Cortex of kidney (tissue), 1 donor: ENCODE results near the gene MAN1A2.
"Not testable (repeated sequence)": the region's sequence is repeated elsewhere in the genome, so short reads cannot be mapped to it uniquely, and the experiment has no call there.

ENCODE experiments used
- DNase-seq: peaks from one replicate; lab custom pipeline; 2025; lab: John Stamatoyannopoulos, UW

MAN1A2 gene

GRCh38 chr1:117367046-117368025, at the start of gene MAN1A2:
Gene MAN1A2 (plus strand): TSS chr1:117367449. CDS start chr1:117368184, 735 bp downstream.
- DNase-seq, result peak; percentile 58

- no peak for DNase-seq
These were observed 49.2 kb upstream of the MAN1A2 start for GRCh38 chr1:117318011-117318410.

GRCh38 chr1:117318426-117318825, 48.8 kb upstream of the MAN1A2 start:
- no peak for DNase-seq

- DNase-seq, result no peak
These were observed 46.7 kb upstream of the MAN1A2 start for GRCh38 chr1:117320515-117320914.

- DNase-seq, result no peak
These were observed 45.3 kb upstream of the MAN1A2 start for GRCh38 chr1:117321680-117322609.

- DNase-seq, result no peak
These were observed 42.9 kb upstream of the MAN1A2 start for GRCh38 chr1:117324357-117324756.

GRCh38 chr1:117326035-117326434, 41.2 kb upstream of the MAN1A2 start:
- DNase-seq, result not testable (repeated sequence)

- DNase-seq, result no peak
These were observed 40.2 kb upstream of the MAN1A2 start for GRCh38 chr1:117327011-117327410.

GRCh38 chr1:117335376-117336086, 31.7 kb upstream of the MAN1A2 start:
- DNase-seq, result no peak

GRCh38 chr1:117336088-117336817, 31.0 kb upstream of the MAN1A2 start:
- no peak for DNase-seq

- DNase-seq, result no peak
These were observed 27.2 kb upstream of the MAN1A2 start for GRCh38 chr1:117339866-117340700.

GRCh38 chr1:117341123-117341522, 26.1 kb upstream of the MAN1A2 start:
- DNase-seq, result no peak

GRCh38 chr1:117342397-117342796, 24.9 kb upstream of the MAN1A2 start:
- DNase-seq, result no peak

GRCh38 chr1:117346206-117346928, 20.9 kb upstream of the MAN1A2 start:
- DNase-seq, result no peak

- no peak for DNase-seq
These were observed 19.3 kb upstream of the MAN1A2 start for GRCh38 chr1:117347907-117348306.

GRCh38 chr1:117352695-117353094, 14.6 kb upstream of the MAN1A2 start:
- not testable (repeated sequence) for DNase-seq

GRCh38 chr1:117357833-117358603, 9.2 kb upstream of the MAN1A2 start:
- not testable (repeated sequence) for DNase-seq

GRCh38 chr1:117358604-117358887, 8.7 kb upstream of the MAN1A2 start:
- not testable (repeated sequence) for DNase-seq
